Midbrain (tissue), 1 donor: ENCODE measurements around the gene ARHGEF16.

Experiments used
- DNase-seq: peaks from one replicate; lab custom pipeline; 2025; lab: John Stamatoyannopoulos, UW

The ARHGEF16 gene

GRCh38 chr1:3481836-3482375, 27.4 kb downstream of the ARHGEF16 start:
- no peak for DNase-seq

- no peak for DNase-seq
Observed at GRCh38 chr1:3482378-3482849, 27.9 kb downstream of the ARHGEF16 start.

- DNase-seq = no peak
Observed at GRCh38 chr1:3483380-3483779, 28.9 kb downstream of the ARHGEF16 start.

GRCh38 chr1:3483801-3484444, 29.5 kb downstream of the ARHGEF16 start:
- peak; percentile 7 for DNase-seq

GRCh38 chr1:3485016-3485415, 30.6 kb downstream of the ARHGEF16 start:
- DNase-seq = no peak

GRCh38 chr1:3488432-3488831, 34.0 kb downstream of the ARHGEF16 start:
- no peak for DNase-seq

- DNase-seq = no peak
Observed at GRCh38 chr1:3490046-3490745, 35.7 kb downstream of the ARHGEF16 start.

- peak; percentile 74 for DNase-seq
Observed at GRCh38 chr1:3491291-3492246, 37.1 kb downstream of the ARHGEF16 start.

- no peak for DNase-seq
Observed at GRCh38 chr1:3492545-3493246, 38.2 kb downstream of the ARHGEF16 start.

GRCh38 chr1:3494321-3495308, 40.1 kb downstream of the ARHGEF16 start:
- DNase-seq = no peak

- no peak for DNase-seq
Observed at GRCh38 chr1:3495776-3496745, 41.6 kb downstream of the ARHGEF16 start.

GRCh38 chr1:3496916-3497315, 42.5 kb downstream of the ARHGEF16 start:
- no peak for DNase-seq

GRCh38 chr1:3497521-3497920, 43.1 kb downstream of the ARHGEF16 start:
- no peak for DNase-seq

GRCh38 chr1:3498246-3498930, 43.9 kb downstream of the ARHGEF16 start:
- DNase-seq = no peak

GRCh38 chr1:3498986-3499385, 44.5 kb downstream of the ARHGEF16 start:
- no peak for DNase-seq

- no peak for DNase-seq
Observed at GRCh38 chr1:3499611-3500010, 45.1 kb downstream of the ARHGEF16 start.

GRCh38 chr1:3500265-3500835, 45.9 kb downstream of the ARHGEF16 start:
- no peak for DNase-seq

GRCh38 chr1:3501437-3501836, 47.0 kb downstream of the ARHGEF16 start:
- DNase-seq = no peak
